ENCODE data around the gene SPO11.

SPO11 gene

DNA sequence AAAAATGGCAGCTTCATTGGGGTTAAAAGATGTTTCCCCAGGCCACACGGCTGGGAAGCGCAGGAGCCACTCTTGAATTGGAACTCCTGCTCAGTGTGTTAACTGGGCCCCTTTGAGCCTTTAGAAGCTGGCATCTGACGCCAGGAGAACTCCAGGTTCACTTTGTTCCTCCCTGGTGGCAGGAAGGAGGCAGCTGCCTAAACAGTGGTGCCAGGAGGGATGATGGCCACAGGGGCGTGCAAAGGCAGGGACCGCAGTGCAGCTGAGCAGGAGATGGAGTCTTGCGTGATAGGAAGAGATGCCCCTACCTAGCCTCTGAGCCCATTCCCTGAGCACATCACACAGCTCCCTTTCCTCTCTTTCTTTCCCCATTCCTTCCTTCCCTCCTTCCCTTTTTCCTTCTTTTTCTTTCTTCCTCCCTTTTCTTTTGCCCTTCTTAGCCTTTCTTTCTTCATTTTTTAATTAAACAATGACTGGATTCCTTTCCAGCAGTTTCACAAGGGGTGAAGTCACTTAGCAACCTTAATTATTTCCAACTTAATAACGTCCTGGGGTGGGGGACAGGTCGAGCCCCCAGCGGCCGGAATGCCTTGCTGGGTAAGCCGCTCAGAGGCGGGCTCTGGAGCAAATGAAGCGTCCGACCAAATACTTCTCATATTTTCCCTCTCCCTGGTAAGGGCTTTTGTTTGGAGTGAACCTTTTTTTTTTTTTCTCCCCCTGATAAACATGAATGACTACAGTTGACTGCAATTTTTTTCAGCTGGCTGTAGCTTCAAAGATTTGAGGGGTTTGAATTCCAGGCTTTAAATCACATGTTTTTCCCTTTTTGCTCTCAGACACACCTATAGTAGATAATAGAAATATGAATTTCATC lies 42.4 kb upstream of the SPO11 start:
- POLR2A ChIA-PET, result no interaction called here
- CTCF ChIA-PET, result no interaction called here
- DNase-seq (ENCODE audit: extremely low spot score), result no peak
- TF ChIP-seq L3MBTL2 (conservative IDR thresholded peaks at IDR 0.05) (no peak), TARDBP (IDR thresholded peaks at IDR 0.05) (no peak), CTBP1 (IDR thresholded peaks at IDR 0.05; ENCODE audit: borderline replicate concordance) (no peak), ZNF384 (IDR thresholded peaks at IDR 0.05) (no peak), SUZ12 (IDR thresholded peaks at IDR 0.05) (no peak), FOXA1 (IDR thresholded peaks at IDR 0.05) (no peak), HDGF (IDR thresholded peaks at IDR 0.05; ENCODE audit: borderline replicate concordance) (no peak), FOXM1 (IDR thresholded peaks at IDR 0.05; ENCODE audit: borderline replicate concordance) (no peak), FOXK2 (IDR thresholded peaks at IDR 0.05) (no peak), SP1 (IDR thresholded peaks at IDR 0.05) (no peak), ARNT (IDR thresholded peaks at IDR 0.05) (no peak), ELF4 (IDR thresholded peaks at IDR 0.05) (no peak), LEF1 (IDR thresholded peaks at IDR 0.05; ENCODE audit: borderline replicate concordance) (no peak), BHLHE40 (IDR thresholded peaks at IDR 0.05; ENCODE audit: borderline replicate concordance) (no peak), NFRKB (IDR thresholded peaks at IDR 0.05) (no peak)
- TF ChIP-seq, protein P1, sequence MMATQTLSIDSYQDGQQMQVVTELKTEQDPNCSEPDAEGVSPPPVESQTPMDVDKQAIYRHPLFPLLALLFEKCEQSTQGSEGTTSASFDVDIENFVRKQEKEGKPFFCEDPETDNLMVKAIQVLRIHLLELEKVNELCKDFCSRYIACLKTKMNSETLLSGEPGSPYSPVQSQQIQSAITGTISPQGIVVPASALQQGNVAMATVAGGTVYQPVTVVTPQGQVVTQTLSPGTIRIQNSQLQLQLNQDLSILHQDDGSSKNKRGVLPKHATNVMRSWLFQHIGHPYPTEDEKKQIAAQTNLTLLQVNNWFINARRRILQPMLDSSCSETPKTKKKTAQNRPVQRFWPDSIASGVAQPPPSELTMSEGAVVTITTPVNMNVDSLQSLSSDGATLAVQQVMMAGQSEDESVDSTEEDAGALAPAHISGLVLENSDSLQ (IDR thresholded peaks at IDR 0.05), result no peak

DNA sequence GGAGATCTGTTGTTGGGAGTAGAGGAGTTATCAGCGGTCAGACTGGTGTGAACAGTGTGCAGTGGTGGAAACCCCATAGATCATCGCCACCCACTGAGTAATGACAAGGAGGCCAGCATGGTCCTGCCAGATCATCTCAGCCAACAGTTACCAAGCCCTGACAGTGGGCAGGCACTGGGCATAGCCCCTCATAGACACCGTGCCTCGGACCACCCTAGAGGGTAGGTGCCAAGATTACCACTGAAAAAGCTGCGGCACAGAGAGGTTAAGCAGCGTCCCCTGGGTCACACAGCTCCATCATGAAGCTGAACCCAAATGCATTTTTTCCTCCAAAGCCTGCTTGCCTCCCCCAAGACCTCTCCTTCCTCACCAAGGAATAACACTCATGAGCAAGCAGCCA lies 41.7 kb upstream of the SPO11 start:
- ChIA-PET POLR2A (no interaction called here), CTCF (no interaction called here)
- no peak for TF ChIP-seq HDGF (IDR thresholded peaks at IDR 0.05; ENCODE audit: borderline replicate concordance)
- no peak for TF ChIP-seq SUZ12 (IDR thresholded peaks at IDR 0.05)
- no peak for TF ChIP-seq ZNF384 (IDR thresholded peaks at IDR 0.05)
- no peak for TF ChIP-seq L3MBTL2 (conservative IDR thresholded peaks at IDR 0.05)
- no peak for TF ChIP-seq LEF1 (IDR thresholded peaks at IDR 0.05; ENCODE audit: borderline replicate concordance)
- no peak for TF ChIP-seq ELF4 (IDR thresholded peaks at IDR 0.05)
- no peak for TF ChIP-seq SP1 (IDR thresholded peaks at IDR 0.05)
- TF ChIP-seq FOXK2 (IDR thresholded peaks at IDR 0.05), result no peak
- TF ChIP-seq FOXM1 (IDR thresholded peaks at IDR 0.05; ENCODE audit: borderline replicate concordance), result no peak
- no peak for TF ChIP-seq ARNT (IDR thresholded peaks at IDR 0.05)
- no peak for TF ChIP-seq FOXA1 (IDR thresholded peaks at IDR 0.05)
- TF ChIP-seq TARDBP (IDR thresholded peaks at IDR 0.05), result no peak
- DNase-seq (ENCODE audit: extremely low spot score), result no peak

DNA sequence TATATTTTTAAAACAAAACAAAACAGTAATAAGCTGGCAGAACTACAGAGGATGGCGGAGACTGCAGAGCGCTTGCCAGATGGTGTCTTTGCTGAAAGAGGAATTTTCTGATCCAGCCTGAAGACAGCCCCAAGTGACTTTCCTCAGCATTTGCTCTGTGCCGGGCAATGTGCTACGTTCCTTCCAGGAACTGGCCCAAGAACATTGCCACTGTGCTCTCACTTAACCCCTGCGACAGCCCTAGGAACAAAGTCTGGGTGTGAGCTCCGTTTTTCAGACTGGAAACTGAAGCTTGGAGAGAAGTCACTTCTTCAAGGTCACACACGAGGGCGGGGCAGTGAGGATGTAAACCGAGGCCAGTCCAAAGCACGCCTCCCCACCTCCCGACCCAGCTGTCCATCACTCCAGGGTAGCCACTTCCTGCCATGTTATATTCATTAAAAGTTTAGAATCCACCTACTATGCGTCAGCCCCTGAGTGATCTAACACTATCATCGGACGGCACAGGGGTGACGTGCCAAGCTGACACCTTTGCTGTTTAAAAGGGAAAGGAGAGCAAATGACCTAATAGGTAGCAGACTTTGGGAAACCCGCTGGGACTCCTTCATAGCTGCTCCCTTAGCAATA lies 40.8 kb upstream of the SPO11 start:
- no peak for TF ChIP-seq NFRKB (IDR thresholded peaks at IDR 0.05)
- TF ChIP-seq FOXK2 (IDR thresholded peaks at IDR 0.05), result no peak
- no peak for TF ChIP-seq CTBP1 (IDR thresholded peaks at IDR 0.05; ENCODE audit: borderline replicate concordance)
- no peak for TF ChIP-seq SP1 (IDR thresholded peaks at IDR 0.05)
- no peak for DNase-seq (ENCODE audit: extremely low spot score)
- POLR2A ChIA-PET, result no interaction called here
- CTCF ChIA-PET, result no interaction called here

DNA sequence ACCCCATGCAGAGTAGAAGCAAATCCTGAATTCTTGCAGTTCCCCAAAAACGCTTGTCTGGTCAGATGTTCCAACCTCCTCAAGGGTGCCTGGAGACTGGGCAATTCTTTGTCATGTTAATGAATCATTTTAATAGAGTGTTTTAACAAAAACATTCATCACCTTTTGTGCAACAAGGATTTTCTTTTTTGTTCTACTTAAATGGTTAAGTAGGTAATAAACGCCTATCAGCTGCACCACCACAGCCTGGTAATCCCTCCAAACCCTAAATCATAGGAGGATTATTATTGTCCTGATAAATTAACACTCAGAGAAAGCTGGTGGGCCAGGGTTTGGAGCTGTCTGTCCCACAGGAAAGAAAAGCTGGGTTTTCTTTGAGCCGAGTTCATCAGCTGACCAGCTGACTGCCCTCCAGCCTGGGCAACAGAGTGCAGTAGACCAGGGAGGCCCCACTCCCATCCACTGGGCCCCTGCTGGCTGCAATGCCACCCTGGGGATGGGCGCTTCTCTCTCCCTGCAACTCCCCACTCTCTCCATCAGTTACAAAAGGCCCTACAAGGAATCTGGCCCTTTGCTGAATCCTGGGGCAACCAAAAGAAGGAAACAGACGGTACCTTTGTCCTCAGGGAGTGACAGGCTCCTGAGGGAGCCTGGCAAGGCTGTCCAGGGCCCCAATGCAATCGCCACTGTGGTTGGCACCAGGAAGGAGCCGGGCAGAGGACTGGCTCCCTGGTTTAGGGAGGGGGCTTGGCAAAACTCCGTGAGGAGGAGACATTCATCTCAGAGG lies 40.0 kb upstream of the SPO11 start:
- no peak for TF ChIP-seq HDGF (IDR thresholded peaks at IDR 0.05; ENCODE audit: borderline replicate concordance)
- TF ChIP-seq FOXM1 (IDR thresholded peaks at IDR 0.05; ENCODE audit: borderline replicate concordance), result no peak
- no peak for TF ChIP-seq BHLHE40 (IDR thresholded peaks at IDR 0.05; ENCODE audit: borderline replicate concordance)
- TF ChIP-seq ARNT (IDR thresholded peaks at IDR 0.05), result no peak
- no peak for TF ChIP-seq ZNF384 (IDR thresholded peaks at IDR 0.05)
- POLR2A ChIA-PET, result no interaction called here
- DNase-seq (ENCODE audit: extremely low spot score), result no peak
- CTCF ChIA-PET, result no interaction called here

DNA sequence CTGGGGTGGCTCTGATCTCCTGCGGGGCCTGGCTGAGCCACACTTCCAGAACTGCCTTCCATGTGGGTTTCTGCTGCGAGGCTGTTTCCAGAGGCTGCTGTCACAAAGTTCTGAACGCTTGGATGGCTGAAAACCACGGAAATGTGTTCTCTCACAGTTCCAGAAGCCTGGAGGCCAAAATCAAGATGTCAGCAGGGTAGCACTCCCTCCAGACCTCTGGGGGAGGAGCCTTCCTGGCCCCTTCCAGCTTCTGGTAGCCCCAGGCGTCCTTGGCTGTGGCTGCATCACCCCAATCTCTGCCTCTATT lies 39.5 kb upstream of the SPO11 start:
- no peak for DNase-seq (ENCODE audit: extremely low spot score)
- POLR2A ChIA-PET, result no interaction called here
- CTCF ChIA-PET, result no interaction called here
- TF ChIP-seq ARNT (IDR thresholded peaks at IDR 0.05), result no peak
- no peak for TF ChIP-seq HDGF (IDR thresholded peaks at IDR 0.05; ENCODE audit: borderline replicate concordance)
- no peak for TF ChIP-seq NFRKB (IDR thresholded peaks at IDR 0.05)
- no peak for TF ChIP-seq FOXK2 (IDR thresholded peaks at IDR 0.05)
- TF ChIP-seq CTBP1 (IDR thresholded peaks at IDR 0.05; ENCODE audit: borderline replicate concordance), result no peak
- no peak for TF ChIP-seq LEF1 (IDR thresholded peaks at IDR 0.05; ENCODE audit: borderline replicate concordance)
- no peak for TF ChIP-seq TARDBP (IDR thresholded peaks at IDR 0.05)
- no peak for TF ChIP-seq BHLHE40 (IDR thresholded peaks at IDR 0.05; ENCODE audit: borderline replicate concordance)
- no peak for TF ChIP-seq SUZ12 (IDR thresholded peaks at IDR 0.05)
- no peak for TF ChIP-seq ELF4 (IDR thresholded peaks at IDR 0.05)
- TF ChIP-seq, protein P1 (IDR thresholded peaks at IDR 0.05), result no peak
- TF ChIP-seq FOXA1 (IDR thresholded peaks at IDR 0.05), result no peak
- no peak for TF ChIP-seq L3MBTL2 (conservative IDR thresholded peaks at IDR 0.05)
- no peak for TF ChIP-seq FOXM1 (IDR thresholded peaks at IDR 0.05; ENCODE audit: borderline replicate concordance)

DNA sequence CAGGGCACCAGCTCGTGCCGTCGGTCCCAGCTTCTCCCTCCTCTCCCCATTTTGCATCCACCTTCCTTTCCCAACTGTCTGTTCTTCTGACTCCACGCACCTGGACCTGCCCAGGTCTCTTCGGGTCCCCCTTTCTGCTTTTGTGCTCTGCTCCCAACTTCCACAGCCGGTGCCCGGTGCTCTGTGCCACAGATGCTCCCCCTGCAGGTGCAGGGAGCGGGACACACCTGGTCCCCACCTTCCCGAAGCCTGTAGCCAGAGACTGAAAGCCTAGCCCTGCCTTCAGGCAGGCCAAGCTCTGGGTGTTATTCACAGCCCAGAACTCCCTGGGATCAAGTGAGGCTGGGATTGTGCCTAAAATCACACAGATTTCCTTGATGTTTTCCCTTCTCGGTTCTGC lies 38.6 kb upstream of the SPO11 start:
- no peak for TF ChIP-seq BHLHE40 (IDR thresholded peaks at IDR 0.05; ENCODE audit: borderline replicate concordance)
- no peak for TF ChIP-seq HDGF (IDR thresholded peaks at IDR 0.05; ENCODE audit: borderline replicate concordance)
- no peak for TF ChIP-seq FOXK2 (IDR thresholded peaks at IDR 0.05)
- no peak for TF ChIP-seq ZNF384 (IDR thresholded peaks at IDR 0.05)
- TF ChIP-seq L3MBTL2 (conservative IDR thresholded peaks at IDR 0.05), result no peak
- no peak for TF ChIP-seq CTBP1 (IDR thresholded peaks at IDR 0.05; ENCODE audit: borderline replicate concordance)
- TF ChIP-seq FOXM1 (IDR thresholded peaks at IDR 0.05; ENCODE audit: borderline replicate concordance), result no peak
- TF ChIP-seq ARNT (IDR thresholded peaks at IDR 0.05), result no peak
- TF ChIP-seq NFRKB (IDR thresholded peaks at IDR 0.05), result no peak
- TF ChIP-seq TARDBP (IDR thresholded peaks at IDR 0.05), result no peak
- TF ChIP-seq SUZ12 (IDR thresholded peaks at IDR 0.05), result no peak
- TF ChIP-seq LEF1 (IDR thresholded peaks at IDR 0.05; ENCODE audit: borderline replicate concordance), result no peak
- TF ChIP-seq, protein P1 (IDR thresholded peaks at IDR 0.05), result no peak
- TF ChIP-seq SP1 (IDR thresholded peaks at IDR 0.05), result no peak
- no peak for TF ChIP-seq ELF4 (IDR thresholded peaks at IDR 0.05)
- no peak for TF ChIP-seq FOXA1 (IDR thresholded peaks at IDR 0.05)

More for the DNA sequence above, 38.6 kb upstream of the SPO11 start:
- CTCF ChIA-PET, result no interaction called here
- DNase-seq (ENCODE audit: extremely low spot score), result no peak
- POLR2A ChIA-PET, result no interaction called here

Measured in HEK293T (cell line).